HepG2 (cell line): ENCODE data around the gene GDPGP1. TPM values are rescaled to one million over a fixed set of nuclear protein-coding genes. Genes with fewer than 3 reads are reported as not detected.
A peak's percentile ranks its signal among the peaks of the same experiment; 100 is the strongest.

Experiments used
- ATAC-seq: fragments of 200-7000 bp; cut with Tn5 transposase; 3 replicates; pipeline ENCODE4 v1.9.1; 2020; ENCODE audit warnings: mild to moderate bottlenecking, moderate library complexity
- BruUV-seq: library from RNA; stranded (reverse); fragments of 400-500 nt; replicated peaks from 2 replicates; lab custom pipeline; 2021; lab: Mats Ljungman, UMichigan
- CTCF ChIA-PET: fragments of 300-600 bp; formaldehyde crosslinking; extraction: SDS; loops from one replicate; lab custom pipeline; 2021; ENCODE audit warnings: low total read pairs, inconsistent platforms, low intra/inter-chr PET ratio; lab: Yijun Ruan, JAX
- POLR2A ChIA-PET: fragments of 350-600 bp; sonication (Branson Sonifier 250); formaldehyde crosslinking; loops from one replicate; lab custom pipeline; 2020; ENCODE audit warnings: antibody characterized with exemption, inconsistent platforms; lab: Yijun Ruan, JAX
- DNase-seq: peaks from one replicate; pipeline ENCODE4 v3.0.0-alpha.2; 2015; ENCODE audit warnings: low spot score
- FAIRE-seq: peaks from 3 replicates; lab custom pipeline; 2011; peaks lifted over from hg19 to GRCh38; lab: Jason Lieb, UNC
- H2AFZ ChIP-seq: one replicate; pipeline ENCODE4 v1.6.1; 2011; ENCODE audit warnings: low read length, inconsistent platforms
- H3K27ac ChIP-seq: fragments of 300-600 bp; 3 replicates; pipeline ENCODE4 v1.8.0; 2011; ENCODE audit warnings: mixed run types, mild to moderate bottlenecking, mixed read lengths, low read length, inconsistent platforms; ENCODE audit not compliant: insufficient read depth; ENCODE audit errors: extremely low read length
- H3K27me3 ChIP-seq, 2 experiments: fragments of 200-600 bp in 1 of 2; 2 replicates in 1 of 2; 3 replicates in 1 of 2; pipeline versions ENCODE4 v1.6.0 to v1.8.0; 2011; ENCODE audit warnings: low read length in 2 of 2, mild to moderate bottlenecking in 2 of 2, moderate library complexity in 2 of 2, inconsistent platforms in 1 of 2; ENCODE audit not compliant: insufficient read depth in 2 of 2, control insufficient read depth in 1 of 2
- H3K36me3 ChIP-seq, 2 experiments: fragments of 200-600 bp in 1 of 2; replicated peaks in 1 of 2; 2 replicates in 1 of 2; 3 replicates in 1 of 2; pipeline versions ENCODE4 v1.5.1 to v1.8.0; 2011; ENCODE audit warnings: low read length in 2 of 2, inconsistent platforms in 1 of 2; ENCODE audit not compliant: insufficient read depth in 2 of 2, control insufficient read depth in 1 of 2
- H3K4me1 ChIP-seq: 2 replicates; pipeline ENCODE4 v1.5.1; 2012; ENCODE audit warnings: low read length, inconsistent platforms; ENCODE audit not compliant: insufficient read depth
- H3K4me2 ChIP-seq: 2 replicates; pipeline ENCODE4 v1.6.0; 2011; ENCODE audit warnings: low read depth, low read length, inconsistent platforms
- H3K4me3 ChIP-seq, 3 experiments: fragments of 200-600 bp in 1 of 3; sonication (generic), shearing (Covaris generic) in 1 of 3; replicated peaks in 1 of 3; 2 replicates each; pipeline ENCODE4 v1.5.1; 2011 to 2016; ENCODE audit warnings: low read length in 3 of 3, inconsistent platforms in 2 of 3, low read depth in 2 of 3, mild to moderate bottlenecking in 2 of 3, control low read depth in 1 of 3, mixed read lengths in 1 of 3; ENCODE audit not compliant: insufficient read depth in 1 of 3
- H3K79me2 ChIP-seq: one replicate; pipeline ENCODE4 v1.6.1; 2011; ENCODE audit warnings: low read length, inconsistent platforms; ENCODE audit not compliant: insufficient read depth
- H3K9ac ChIP-seq: 2 replicates; pipeline ENCODE4 v1.6.0; 2011; ENCODE audit warnings: mild to moderate bottlenecking, low read depth, low read length, inconsistent platforms; ENCODE audit not compliant: insufficient read depth
- H3K9me3 ChIP-seq: 2 replicates; pipeline ENCODE4 v1.5.1; 2012; ENCODE audit warnings: mild to moderate bottlenecking, low read length
- H4K20me1 ChIP-seq: 2 replicates; pipeline ENCODE4 v1.6.0; 2011; ENCODE audit warnings: inconsistent platforms, mild to moderate bottlenecking, low read length, moderate library complexity; ENCODE audit not compliant: insufficient read depth
- DDIT3 ChIP-seq: sonication (generic); formaldehyde crosslinking; IDR thresholded peaks from 2 replicates; pipeline ENCODE4 v1.4.0; 2020; ENCODE audit warnings: mild to moderate bottlenecking, missing genetic modification reagents
- MED8 ChIP-seq: sonication (generic); formaldehyde crosslinking; IDR thresholded peaks from 2 replicates; pipeline ENCODE4 v1.8.1; 2023; ENCODE audit warnings: mild to moderate bottlenecking, missing genetic modification reagents; ENCODE audit not compliant: insufficient replicate concordance
- NFIC ChIP-seq: IDR thresholded peaks from 2 replicates; pipeline ENCODE4 v1.6.1; 2012; ENCODE audit warnings: mild to moderate bottlenecking, low read length, inconsistent platforms
- NFKBIZ ChIP-seq: IDR thresholded peaks from 2 replicates; pipeline ENCODE4 v1.6.1; 2018; ENCODE audit warnings: missing genetic modification reagents, missing compliant biosample characterization
- POLR2AphosphoS5 ChIP-seq: IDR thresholded peaks from 2 replicates; pipeline ENCODE4 v1.6.1; 2012; ENCODE audit warnings: low read depth, low read length
- REL ChIP-seq: sonication (generic); formaldehyde crosslinking; conservative IDR thresholded peaks from 2 replicates; pipeline ENCODE4 v1.8.0; 2022; ENCODE audit warnings: mild to moderate bottlenecking, missing genetic modification reagents, moderate library complexity
- RFXANK ChIP-seq: IDR thresholded peaks from 2 replicates; pipeline ENCODE4 v1.6.1; 2016
- SP4 ChIP-seq: sonication (generic); formaldehyde crosslinking; IDR thresholded peaks from 2 replicates; pipeline ENCODE4 v1.8.1; 2023; ENCODE audit warnings: mild to moderate bottlenecking, missing genetic modification reagents
- SRF ChIP-seq: IDR thresholded peaks from 2 replicates; pipeline ENCODE4 v1.6.1; 2011; ENCODE audit warnings: mild to moderate bottlenecking, low read depth, low read length, moderate library complexity
- ZFP36L1 ChIP-seq: sonication (generic); formaldehyde crosslinking; IDR thresholded peaks from 2 replicates; pipeline ENCODE4 v1.8.0; 2022; ENCODE audit warnings: mild to moderate bottlenecking, missing genetic modification reagents, moderate library complexity
- ZNF20 ChIP-seq: sonication (generic); formaldehyde crosslinking; IDR thresholded peaks from 2 replicates; pipeline ENCODE4 v1.4.0; 2020; ENCODE audit warnings: mild to moderate bottlenecking, moderate library complexity, missing genetic modification reagents
- ZNF337 ChIP-seq: sonication (generic); formaldehyde crosslinking; IDR thresholded peaks from 2 replicates; pipeline ENCODE4 v1.5.1; 2020; ENCODE audit warnings: missing genetic modification reagents, low read depth, mild to moderate bottlenecking, borderline replicate concordance
- ZNF430 ChIP-seq: sonication (generic); formaldehyde crosslinking; IDR thresholded peaks from 2 replicates; pipeline ENCODE4 v1.9.0; 2021; ENCODE audit warnings: mild to moderate bottlenecking, missing genetic modification reagents
- ZNF691 ChIP-seq: sonication (generic); formaldehyde crosslinking; IDR thresholded peaks from 2 replicates; pipeline ENCODE4 v1.4.0; 2020; ENCODE audit warnings: missing genetic modification reagents, low read depth, mild to moderate bottlenecking, borderline replicate concordance
- ZNF709 ChIP-seq: sonication (generic); formaldehyde crosslinking; IDR thresholded peaks from 2 replicates; pipeline ENCODE4 v1.5.0; 2020; ENCODE audit warnings: mild to moderate bottlenecking, missing genetic modification reagents
- ZNF792 ChIP-seq: IDR thresholded peaks from 2 replicates; pipeline ENCODE4 v1.6.1; 2016
- ZSCAN22 ChIP-seq: sonication (generic); formaldehyde crosslinking; IDR thresholded peaks from 2 replicates; pipeline ENCODE4 v1.4.0; 2020; ENCODE audit warnings: mild to moderate bottlenecking, missing genetic modification reagents
- WGBS: methylation state at CpG from one replicate; pipeline ENCODE4 v1.1.6; 2017; ENCODE audit warnings: low lambda C conversion rate; 5-methylcytosine and 5-hydroxymethylcytosine counted together
- in situ Hi-C: cut with HindIII; loops from 2 replicates; pipeline ENCODE4 v1.10.0; 2017; ENCODE audit warnings: low pct_unique_long_range_greater_than_20kb; ENCODE audit not compliant: extremely low pct_ligation_motif_present
- intact Hi-C: fragments of 100-400 bp; cut with micrococcal nuclease; formaldehyde crosslinking; loops from one replicate; pipeline ENCODE4 v1.10.0; 2022; ENCODE audit not compliant: unreplicated experiment
- polyA plus RNA-seq, 8 experiments: library from polyadenylated mRNA; depleted of rRNA in 3 of 8; stranded (reverse) in 7 of 8; unstranded in 1 of 8; fragments of >200 nt; fragmentation: Illumina TruSeq in 4 of 8; extraction: Trizol in 4 of 8; gene quantifications; 2 replicates each; pipeline versions ENCODE4 v1.2.1 to v1.2.3, GENCODE V29; 2011 to 2016; ENCODE audit warnings: low read depth in 4 of 8, missing spikeins in 1 of 8, mixed read lengths in 1 of 8; ENCODE audit not compliant: insufficient read depth in 1 of 8
- total RNA-seq, 5 experiments: library from RNA; depleted of rRNA; stranded (reverse); fragments of >200 nt; fragmentation: Illumina TruSeq; extraction: Trizol; gene quantifications; 2 replicates each; pipeline ENCODE4 v1.2.3, GENCODE V29; 2016; ENCODE audit warnings: low read depth in 1 of 5
- TF ChIP-seq, protein P1 (sequence below): sonication (generic); formaldehyde crosslinking; IDR thresholded peaks from 2 replicates; pipeline ENCODE4 v1.5.1; 2020; ENCODE audit warnings: mild to moderate bottlenecking, moderate library complexity, missing genetic modification reagents

Gene GDPGP1
- total and polyA plus RNA-seq, 2 of the 13 experiments (the other 11 are each of a cell fraction or from before 2014, with no cell fraction given) = 1.5 to 4.3 TPM

GRCh38 chr15:90201130-90201943 lies 32.7 kb upstream of the GDPGP1 start, which contains the start of gene SEMA4B (continued):
- no peak for TF ChIP-seq ZNF20 (CRISPR knock-in tag)
- TF ChIP-seq POLR2AphosphoS5 = peak; percentile 50; the same call in 1 of the 2 replicates

GRCh38 chr15:90201944-90202375 lies 32.0 kb upstream of the GDPGP1 start:
- in situ Hi-C loops = no loop called here
- Histone ChIP-seq H3K9me3 (no peaks in the 10 kb centered on the region), H2AFZ (no peak overlapping the region), H3K79me2 (peaks cover 6% of the 10 kb centered on the region), H3K9ac (peak overlapping the region; percentile 72)
- CTCF ChIA-PET = no interaction called here
- ATAC-seq = peak; percentile 56
- peak; percentile 28; the same call in 1 of the 2 replicates for TF ChIP-seq SP4 (CRISPR knock-in tag)
- TF ChIP-seq NFKBIZ = no peak
- no peak for TF ChIP-seq ZNF430 (CRISPR knock-in tag)
- TF ChIP-seq ZNF792 (CRISPR knock-in tag) = no peak
- no peak for TF ChIP-seq ZNF337
- no peak for TF ChIP-seq REL
- no peak for TF ChIP-seq ZNF691 (CRISPR knock-in tag)
- TF ChIP-seq DDIT3 (CRISPR knock-in tag) = no peak
- TF ChIP-seq ZFP36L1 (CRISPR knock-in tag) = 0 out of 2 replicates have a peak, but pooled peaks have one; percentile 59
- no peak for TF ChIP-seq ZSCAN22 (CRISPR knock-in tag)
- TF ChIP-seq, protein P1, sequence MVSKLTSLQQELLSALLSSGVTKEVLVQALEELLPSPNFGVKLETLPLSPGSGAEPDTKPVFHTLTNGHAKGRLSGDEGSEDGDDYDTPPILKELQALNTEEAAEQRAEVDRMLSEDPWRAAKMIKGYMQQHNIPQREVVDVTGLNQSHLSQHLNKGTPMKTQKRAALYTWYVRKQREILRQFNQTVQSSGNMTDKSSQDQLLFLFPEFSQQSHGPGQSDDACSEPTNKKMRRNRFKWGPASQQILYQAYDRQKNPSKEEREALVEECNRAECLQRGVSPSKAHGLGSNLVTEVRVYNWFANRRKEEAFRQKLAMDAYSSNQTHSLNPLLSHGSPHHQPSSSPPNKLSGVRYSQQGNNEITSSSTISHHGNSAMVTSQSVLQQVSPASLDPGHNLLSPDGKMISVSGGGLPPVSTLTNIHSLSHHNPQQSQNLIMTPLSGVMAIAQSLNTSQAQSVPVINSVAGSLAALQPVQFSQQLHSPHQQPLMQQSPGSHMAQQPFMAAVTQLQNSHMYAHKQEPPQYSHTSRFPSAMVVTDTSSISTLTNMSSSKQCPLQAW (CRISPR knock-in tag) = 0 out of 2 replicates have a peak, but pooled peaks have one; percentile 5
- TF ChIP-seq MED8 (CRISPR knock-in tag) = peak; percentile 7
- TF ChIP-seq ZNF709 = 0 out of 2 replicates have a peak, but pooled peaks have one; percentile 9
- TF ChIP-seq NFIC = no peak
- no peak for TF ChIP-seq RFXANK
- no peak for TF ChIP-seq SRF
- TF ChIP-seq, all 625 proteins: peak for 5
- Histone ChIP-seq H3K4me2 (peak overlapping the region; percentile 87), H3K4me1 (peaks cover 26% of the 10 kb centered on the region), H3K27me3 (no peaks in the 10 kb centered on the region), H3K27ac (no peak overlapping the region), H4K20me1 (peaks cover 6% of the 10 kb centered on the region; the same call in 1 of the 2 replicates), H3K4me3 (peak overlapping the region; percentile 85 to 95 (median 95)), H3K36me3 (peaks cover 0 to 2% of the 10 kb centered on the region in 2 experiments; a peak in 2 of 5 replicates)
- WGBS = 0% methylated on average over 5 of the region's 25 CpGs
- FAIRE-seq (no peak), DNase-seq (no peak)
- intact Hi-C loops = loop anchor here (2.0 kb wide), 1 partner anchor 19 kb away; no protein-coding TSS in a partner anchor
- BruUV-seq = no TSS peak
- POLR2A ChIA-PET = interaction anchor here (1.1 to 4.0 kb wide), 5 partner anchors 10 to 47 kb away, joined by 3 to 55 read pairs (median 8); partner anchors contain the start of genes CIB1, GDPGP1 and TTLL13
